Epithelial cell of esophagus (primary cell): ENCODE measurements around the gene PDK2.

Source experiments
- DNase-seq: peaks from one replicate; pipeline ENCODE4 v3.0.0; 2010; ENCODE audit warnings: low read depth
- H3K4me3 ChIP-seq: 2 replicates; pipeline ENCODE4 v1.5.1; 2011; ENCODE audit warnings: mild to moderate bottlenecking, low read length, control low read depth
- CTCF ChIP-seq: IDR thresholded peaks from 2 replicates; pipeline ENCODE4 v1.5.1; 2011; ENCODE audit warnings: low read depth, mild to moderate bottlenecking, low read length, control low read depth, inconsistent platforms; ENCODE audit not compliant: insufficient read depth; ENCODE audit errors: missing control alignments

The PDK2 gene

GRCh38 chr17:50110591-50111349 is 15.6 kb downstream of the PDK2 start:
- H3K4me3 ChIP-seq: no peak overlapping the region
- DNase-seq: no peak
- no peak for TF ChIP-seq CTCF

GRCh38 chr17:50111673-50112655 is 16.8 kb downstream of the PDK2 start:
- DNase-seq: no peak
- TF ChIP-seq CTCF: no peak
- H3K4me3 ChIP-seq: no peak overlapping the region

- DNase-seq: no peak
- no peak overlapping the region for H3K4me3 ChIP-seq
- no peak for TF ChIP-seq CTCF
Measured at GRCh38 chr17:50112694-50113093, 17.5 kb downstream of the PDK2 start.

- no peak for DNase-seq
- no peak for TF ChIP-seq CTCF
- H3K4me3 ChIP-seq: no peak overlapping the region
Measured at GRCh38 chr17:50113624-50114320, 18.6 kb downstream of the PDK2 start.

GRCh38 chr17:50114401-50114800 is 19.2 kb downstream of the PDK2 start:
- DNase-seq: no peak
- TF ChIP-seq CTCF: no peak
- H3K4me3 ChIP-seq: no peak overlapping the region

- DNase-seq: peak; percentile 74
Measured at GRCh38 chr17:50114849-50115357, 19.8 kb downstream of the PDK2 start.

More at GRCh38 chr17:50114849-50115357, 19.8 kb downstream of the PDK2 start:
- no peak overlapping the region for H3K4me3 ChIP-seq
- peak; percentile 82 for TF ChIP-seq CTCF
